ENCODE data around the gene AOAH.

Gene AOAH

GRCh38 chr7:36642414-36642813 lies 81.9 kb downstream of the AOAH start:
- H3K9me3 ChIP-seq = no peaks in the 10 kb centered on the region
- H3K4me3 ChIP-seq (ENCODE audit: low read depth in 1 of 2, low read length in 1 of 2) = no peak overlapping the region
- no peak overlapping the region for H3K27ac ChIP-seq
- H3K27me3 ChIP-seq = no peaks in the 10 kb centered on the region
- H3K4me1 ChIP-seq (ENCODE audit: control insufficient read depth in 1 of 2, insufficient read depth in 1 of 2, low read depth in 1 of 2, low read length in 1 of 2) = peaks cover 0 to 5% of the 10 kb centered on the region in 2 experiments
- H3K36me3 ChIP-seq = peaks cover 34% of the 10 kb centered on the region
- TF ChIP-seq CTCF (IDR thresholded peaks at IDR 0.05) = no peak

GRCh38 chr7:36642010-36642409 lies 82.3 kb downstream of the AOAH start:
- Histone ChIP-seq H3K27me3 (no peaks in the 10 kb centered on the region), H3K4me1 (ENCODE audit: control insufficient read depth in 1 of 2, insufficient read depth in 1 of 2, low read depth in 1 of 2, low read length in 1 of 2) (peaks cover 0 to 5% of the 10 kb centered on the region in 2 experiments), H3K36me3 (peaks cover 38% of the 10 kb centered on the region), H3K4me3 (ENCODE audit: low read depth in 1 of 2, low read length in 1 of 2) (no peak overlapping the region), H3K27ac (no peak overlapping the region), H3K9me3 (no peaks in the 10 kb centered on the region)
- no peak for TF ChIP-seq CTCF (IDR thresholded peaks at IDR 0.05)

- no peaks in the 10 kb centered on the region for H3K27me3 ChIP-seq
- peaks cover 0 to 5% of the 10 kb centered on the region in 2 experiments for H3K4me1 ChIP-seq (ENCODE audit: control insufficient read depth in 1 of 2, insufficient read depth in 1 of 2, low read depth in 1 of 2, low read length in 1 of 2)
- H3K27ac ChIP-seq = no peak overlapping the region
- no peaks in the 10 kb centered on the region for H3K9me3 ChIP-seq
- no peak for TF ChIP-seq CTCF (IDR thresholded peaks at IDR 0.05)
- no peak overlapping the region for H3K4me3 ChIP-seq (ENCODE audit: low read depth in 1 of 2, low read length in 1 of 2)
- H3K36me3 ChIP-seq = peaks cover 52% of the 10 kb centered on the region
These were observed 83.6 kb downstream of the AOAH start for GRCh38 chr7:36640682-36641081.

- H3K36me3 ChIP-seq = peaks cover 60% of the 10 kb centered on the region
- no peak for TF ChIP-seq CTCF (IDR thresholded peaks at IDR 0.05)
- H3K4me3 ChIP-seq (ENCODE audit: low read depth in 1 of 2, low read length in 1 of 2) = no peak overlapping the region
- H3K27ac ChIP-seq = peak overlapping the region; percentile 32
- no peaks in the 10 kb centered on the region for H3K27me3 ChIP-seq
- H3K9me3 ChIP-seq = no peaks in the 10 kb centered on the region
- H3K4me1 ChIP-seq (ENCODE audit: control insufficient read depth in 1 of 2, insufficient read depth in 1 of 2, low read depth in 1 of 2, low read length in 1 of 2) = peaks cover 0 to 5% of the 10 kb centered on the region in 2 experiments
These were observed 84.5 kb downstream of the AOAH start for GRCh38 chr7:36639826-36640225.

- peaks cover 0 to 5% of the 10 kb centered on the region in 2 experiments for H3K4me1 ChIP-seq (ENCODE audit: control insufficient read depth in 1 of 2, insufficient read depth in 1 of 2, low read depth in 1 of 2, low read length in 1 of 2)
These were observed 85.6 kb downstream of the AOAH start for GRCh38 chr7:36638586-36639263.

More at GRCh38 chr7:36638586-36639263, 85.6 kb downstream of the AOAH start:
- Histone ChIP-seq H3K4me3 (ENCODE audit: low read depth in 1 of 2, low read length in 1 of 2) (no peak overlapping the region), H3K27me3 (no peaks in the 10 kb centered on the region), H3K36me3 (peaks cover 68% of the 10 kb centered on the region), H3K27ac (no peak overlapping the region), H3K9me3 (no peaks in the 10 kb centered on the region)
- no peak for TF ChIP-seq CTCF (IDR thresholded peaks at IDR 0.05)
